Natural killer cell (primary cell): ENCODE results near the gene SH3RF2. TPM values are rescaled to one million over a fixed set of nuclear protein-coding genes. Genes with fewer than 3 reads are reported as not detected.

ENCODE experiments used
- ATAC-seq, 3 donors: fragments of 150-1000 bp in 2 of 3; fragments of 200-7000 bp in 1 of 3; cut with Tn5 transposase; 1 replicate in 1 of 3; 2 replicates in 2 of 3; pipeline ENCODE4 v1.10.0; 2021; ENCODE audit warnings: mild to moderate bottlenecking in 2 of 3, moderate library complexity in 2 of 3
- DNase-seq, 2 donors: peaks; one replicate each; pipeline versions ENCODE4 v3.0.0 to v3.0.0-alpha.2; 2013 to 2021; ENCODE audit warnings: mixed read lengths in 1 of 2
- H3K27ac ChIP-seq: one replicate; pipeline ENCODE4 v1.5.1; 2013; ENCODE audit warnings: mild to moderate bottlenecking, low read length
- H3K27me3 ChIP-seq: one replicate; pipeline ENCODE4 v1.6.1; 2013; ENCODE audit warnings: low read length; ENCODE audit not compliant: control insufficient read depth, insufficient read depth
- H3K36me3 ChIP-seq: one replicate; pipeline ENCODE4 v1.6.1; 2013; ENCODE audit warnings: low read length; ENCODE audit not compliant: control insufficient read depth, insufficient read depth
- H3K4me1 ChIP-seq: one replicate; pipeline ENCODE4 v1.6.1; 2013; ENCODE audit warnings: low read length; ENCODE audit not compliant: control insufficient read depth, insufficient read depth
- H3K4me3 ChIP-seq: one replicate; pipeline ENCODE4 v1.5.1; 2013; ENCODE audit warnings: low read length
- H3K9me3 ChIP-seq: one replicate; pipeline ENCODE4 v1.6.1; 2013; ENCODE audit warnings: low read length; ENCODE audit not compliant: control insufficient read depth, insufficient read depth
- H3K27ac Mint-ChIP-seq, 2 donors: one replicate each; pipeline ENCODE4 v1.8.0; 2022; ENCODE audit warnings: mild to moderate bottlenecking in 2 of 2, mixed read lengths in 2 of 2, moderate library complexity in 1 of 2
- H3K27me3 Mint-ChIP-seq, 2 donors: one replicate each; pipeline ENCODE4 v1.8.0; 2022; ENCODE audit warnings: low read depth in 2 of 2, mixed read lengths in 2 of 2
- H3K36me3 Mint-ChIP-seq: one replicate; pipeline ENCODE4 v1.8.0; 2022; ENCODE audit warnings: mixed read lengths
- H3K4me1 Mint-ChIP-seq, 2 donors: one replicate each; pipeline ENCODE4 v1.8.0; 2022; ENCODE audit warnings: mixed read lengths in 2 of 2
- H3K4me3 Mint-ChIP-seq: one replicate; pipeline ENCODE4 v1.8.0; 2022; ENCODE audit warnings: mild to moderate bottlenecking, moderate library complexity, mixed read lengths
- H3K9me3 Mint-ChIP-seq, 2 donors: one replicate each; pipeline ENCODE4 v1.8.0; 2022; ENCODE audit warnings: mixed read lengths in 2 of 2
- WGBS: methylation state at CpG from one replicate; pipeline ENCODE4 v1.1.7; 2013; ENCODE audit warnings: missing lambda C conversion rate; ENCODE audit not compliant: insufficient coverage; 5-methylcytosine and 5-hydroxymethylcytosine counted together
- intact Hi-C: fragments of 100-400 bp; cut with micrococcal nuclease; formaldehyde crosslinking; loops from one replicate; pipeline ENCODE4 v1.14.2; 2022
- total RNA-seq, 4 donors: library from RNA; stranded (reverse); fragments of 120-200 nt in 1 of 4; gene quantifications; one replicate each; pipeline versions ENCODE4 v1.2.3 to v1.2.4, GENCODE V29; 2013 to 2022
- TF ChIP-seq, protein P1 (sequence below): fragments of 200-600 bp; IDR thresholded peaks from one replicate; pipeline ENCODE4 v1.8.0; 2022; ENCODE audit warnings: antibody characterized with exemption

Gene SH3RF2
- total RNA-seq, 3 donors from 2014 or later (not counting 1 experiment from before 2014, with no cell fraction given), result 0.28 to 0.35 TPM; not detected in 1

DNA sequence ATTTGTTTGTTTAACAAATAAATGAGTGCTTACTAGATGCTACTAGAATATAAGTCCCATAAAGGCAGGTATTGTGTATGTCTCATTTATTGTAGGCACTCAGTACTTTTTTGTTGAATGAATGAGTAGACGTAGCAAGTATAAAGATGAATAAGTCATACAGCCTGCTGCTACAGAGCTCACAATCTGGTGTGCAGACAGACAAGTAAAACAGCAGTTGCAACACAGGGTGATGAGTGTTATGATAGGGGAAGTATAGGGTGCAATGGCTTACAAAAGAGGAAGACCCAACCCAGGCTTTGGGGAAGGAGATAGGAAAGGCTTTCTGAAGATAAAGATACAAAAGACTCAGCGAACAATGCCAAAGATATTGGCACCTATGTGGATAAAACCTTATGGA, 47.7 kb downstream of the SH3RF2 start:
- H3K36me3 Mint-ChIP-seq, result no peaks in the 10 kb centered on the region
- peaks cover under 1 to 4% of the 10 kb centered on the region in 2 donors for H3K27me3 Mint-ChIP-seq
- H3K27me3 ChIP-seq, result no peaks in the 10 kb centered on the region
- DNase-seq (no peak), ATAC-seq (peak in 1 of 3 donors; percentile 76)
- WGBS, result 52% methylated on average over 2 of the region's 2 CpGs
- no peak overlapping the region for H3K27ac Mint-ChIP-seq
- no peak overlapping the region for H3K4me3 ChIP-seq
- TF ChIP-seq, protein P1, sequence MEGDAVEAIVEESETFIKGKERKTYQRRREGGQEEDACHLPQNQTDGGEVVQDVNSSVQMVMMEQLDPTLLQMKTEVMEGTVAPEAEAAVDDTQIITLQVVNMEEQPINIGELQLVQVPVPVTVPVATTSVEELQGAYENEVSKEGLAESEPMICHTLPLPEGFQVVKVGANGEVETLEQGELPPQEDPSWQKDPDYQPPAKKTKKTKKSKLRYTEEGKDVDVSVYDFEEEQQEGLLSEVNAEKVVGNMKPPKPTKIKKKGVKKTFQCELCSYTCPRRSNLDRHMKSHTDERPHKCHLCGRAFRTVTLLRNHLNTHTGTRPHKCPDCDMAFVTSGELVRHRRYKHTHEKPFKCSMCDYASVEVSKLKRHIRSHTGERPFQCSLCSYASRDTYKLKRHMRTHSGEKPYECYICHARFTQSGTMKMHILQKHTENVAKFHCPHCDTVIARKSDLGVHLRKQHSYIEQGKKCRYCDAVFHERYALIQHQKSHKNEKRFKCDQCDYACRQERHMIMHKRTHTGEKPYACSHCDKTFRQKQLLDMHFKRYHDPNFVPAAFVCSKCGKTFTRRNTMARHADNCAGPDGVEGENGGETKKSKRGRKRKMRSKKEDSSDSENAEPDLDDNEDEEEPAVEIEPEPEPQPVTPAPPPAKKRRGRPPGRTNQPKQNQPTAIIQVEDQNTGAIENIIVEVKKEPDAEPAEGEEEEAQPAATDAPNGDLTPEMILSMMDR, result no peak
- H3K4me3 Mint-ChIP-seq, result no peak overlapping the region
- H3K36me3 ChIP-seq, result no peaks in the 10 kb centered on the region
- no peaks in the 10 kb centered on the region for H3K4me1 ChIP-seq
- no peak overlapping the region for H3K27ac ChIP-seq
- no peaks in the 10 kb centered on the region for H3K4me1 Mint-ChIP-seq
- no peaks in the 10 kb centered on the region for H3K9me3 ChIP-seq
- no peaks in the 10 kb centered on the region for H3K9me3 Mint-ChIP-seq
- intact Hi-C loops, result no loop called here

DNA sequence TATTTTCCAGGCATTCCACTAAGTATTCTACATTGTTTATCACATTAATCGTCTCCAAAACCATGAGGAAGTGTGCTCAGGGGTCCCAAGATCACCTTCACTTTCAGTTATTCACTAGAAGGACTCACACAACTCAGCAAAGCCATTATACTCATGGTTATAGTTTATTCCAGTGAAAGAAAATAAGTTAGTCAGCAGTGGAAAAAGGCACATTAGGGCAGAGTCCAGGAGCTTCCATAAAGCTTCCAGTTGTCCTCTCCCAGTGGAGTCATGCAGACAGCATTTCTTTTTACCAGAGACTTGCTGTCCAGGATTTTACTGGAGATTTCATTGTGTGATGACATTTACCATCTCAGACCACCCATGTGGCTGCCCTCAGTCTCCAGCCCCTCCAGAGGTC, 51.5 kb downstream of the SH3RF2 start:
- Histone ChIP-seq H3K27me3 (no peaks in the 10 kb centered on the region), H3K9me3 (no peaks in the 10 kb centered on the region), H3K4me3 (no peak overlapping the region), H3K27ac (no peak overlapping the region), H3K36me3 (no peaks in the 10 kb centered on the region), H3K4me1 (no peaks in the 10 kb centered on the region)
- Mint-ChIP-seq H3K9me3 (peaks cover 0 to 2% of the 10 kb centered on the region in 2 donors), H3K4me3 (no peak overlapping the region), H3K36me3 (no peaks in the 10 kb centered on the region), H3K27ac (no peak overlapping the region), H3K4me1 (no peaks in the 10 kb centered on the region), H3K27me3 (peaks cover 4 to 5% of the 10 kb centered on the region in 2 donors)
- TF ChIP-seq, protein P1, result no peak
- WGBS, result 33% methylated on average over 1 of the region's 1 CpG
- ATAC-seq (no peak), DNase-seq (no peak)
- intact Hi-C loops, result no loop called here

DNA sequence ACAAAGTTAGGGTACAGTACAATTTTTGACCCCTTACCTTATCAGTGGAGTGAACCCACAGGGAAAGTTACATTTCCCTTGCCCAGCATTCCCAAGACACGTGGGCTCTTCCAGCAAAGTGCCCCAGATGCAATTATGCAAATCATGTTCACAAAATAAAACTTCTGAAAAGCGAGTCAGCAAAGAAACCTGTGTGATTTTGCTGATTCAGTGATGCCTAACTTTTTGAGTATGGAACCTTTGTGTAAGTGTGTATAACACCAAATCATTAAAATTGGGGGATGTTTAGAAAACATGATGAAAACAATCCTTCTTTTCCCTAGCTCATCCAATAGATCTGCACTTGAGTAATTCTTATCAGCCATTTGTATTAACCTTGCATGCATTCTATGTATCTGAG, 52.6 kb downstream of the SH3RF2 start:
- TF ChIP-seq, protein P1, result no peak
- Mint-ChIP-seq H3K27me3 (peaks cover 4 to 5% of the 10 kb centered on the region in 2 donors), H3K9me3 (peaks cover 2 to 4% of the 10 kb centered on the region in 2 donors), H3K4me1 (no peaks in the 10 kb centered on the region), H3K4me3 (no peak overlapping the region), H3K36me3 (no peaks in the 10 kb centered on the region), H3K27ac (no peak overlapping the region)
- WGBS, result 81% methylated on average over 2 of the region's 2 CpGs
- Histone ChIP-seq H3K4me1 (no peaks in the 10 kb centered on the region), H3K9me3 (no peaks in the 10 kb centered on the region), H3K4me3 (no peak overlapping the region), H3K36me3 (no peaks in the 10 kb centered on the region), H3K27me3 (no peaks in the 10 kb centered on the region), H3K27ac (no peak overlapping the region)
- no peak for ATAC-seq
- intact Hi-C loops, result no loop called here
- DNase-seq, result no peak

DNA sequence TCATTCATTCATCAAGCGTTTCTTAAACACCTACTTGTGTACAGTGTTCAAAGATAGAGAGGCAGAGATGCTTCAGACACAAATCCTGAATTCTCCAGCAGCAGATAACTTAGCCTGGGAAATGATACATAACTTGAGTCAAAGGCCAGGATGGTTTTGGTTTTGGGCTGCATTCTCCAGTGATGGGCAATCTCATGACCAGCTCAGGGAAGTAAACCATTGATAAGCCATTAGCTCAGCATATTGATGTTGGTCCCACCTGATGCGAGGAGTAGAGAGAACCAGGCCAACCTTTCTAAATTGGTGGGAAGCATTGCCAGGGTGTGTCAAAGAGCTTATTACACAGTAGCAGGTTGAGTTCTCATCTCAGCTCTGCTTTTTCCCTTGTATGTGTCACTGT, 53.0 kb downstream of the SH3RF2 start:
- Histone ChIP-seq H3K9me3 (no peaks in the 10 kb centered on the region), H3K27ac (no peak overlapping the region), H3K4me3 (no peak overlapping the region), H3K4me1 (no peaks in the 10 kb centered on the region), H3K27me3 (no peaks in the 10 kb centered on the region), H3K36me3 (no peaks in the 10 kb centered on the region)
- H3K27me3 Mint-ChIP-seq, result peaks cover 4 to 5% of the 10 kb centered on the region in 2 donors
- H3K27ac Mint-ChIP-seq, result no peak overlapping the region
- no peaks in the 10 kb centered on the region for H3K36me3 Mint-ChIP-seq
- intact Hi-C loops, result no loop called here
- ATAC-seq (no peak), DNase-seq (no peak)
- WGBS, result 91% methylated on average over 1 of the region's 2 CpGs
- H3K4me3 Mint-ChIP-seq, result no peak overlapping the region
- peaks cover 6 to 7% of the 10 kb centered on the region in 2 donors for H3K9me3 Mint-ChIP-seq
- H3K4me1 Mint-ChIP-seq, result no peaks in the 10 kb centered on the region
- TF ChIP-seq, protein P1, result no peak
